Hematopoietic multipotent progenitor cell treated with erythropoietin and hydrocortisone succinate and interleukin-3 and kit ligand, for 17 days (in vitro differentiated cells): Measurements from ENCODE around the gene IFNA8.
A peak's percentile ranks its signal among the peaks of the same experiment; 100 is the strongest.
"Not testable (repeated sequence)": the region's sequence is repeated elsewhere in the genome, so short reads cannot be mapped to it uniquely, and the experiment has no call there.

Source experiments
- DNase-seq: peaks from one replicate; pipeline ENCODE4 v3.0.0-alpha.2; 2015; ENCODE audit warnings: low spot score

IFNA8 gene

GRCh38 chr9:21428235-21428634 is 19.3 kb downstream of the IFNA8 start:
- no peak for DNase-seq

GRCh38 chr9:21429191-21429590 is 20.3 kb downstream of the IFNA8 start:
- no peak for DNase-seq

GRCh38 chr9:21432672-21433425 is 23.9 kb downstream of the IFNA8 start:
- DNase-seq, result no peak

GRCh38 chr9:21434202-21435014 is 25.5 kb downstream of the IFNA8 start:
- DNase-seq, result peak; percentile 9

- DNase-seq, result not testable (repeated sequence)
Observed at GRCh38 chr9:21435015-21435383, 26.1 kb downstream of the IFNA8 start.

- no peak for DNase-seq
Observed at GRCh38 chr9:21440139-21440538, 31.2 kb downstream of the IFNA8 start, which contains the start of gene IFNA1. IFNA1 (plus strand) TSS chr9:21440439; CDS start chr9:21440508, 69 bp downstream.

- no peak for DNase-seq
Observed at GRCh38 chr9:21443849-21444625, 35.1 kb downstream of the IFNA8 start.

- DNase-seq, result not testable (repeated sequence)
Observed at GRCh38 chr9:21449312-21449711, 40.4 kb downstream of the IFNA8 start.

GRCh38 chr9:21450733-21451394 is 41.9 kb downstream of the IFNA8 start:
- no peak for DNase-seq

- no peak for DNase-seq
Observed at GRCh38 chr9:21452681-21453080, 43.8 kb downstream of the IFNA8 start.

GRCh38 chr9:21454149-21454548 is 45.2 kb downstream of the IFNA8 start:
- DNase-seq, result no peak

- no peak for DNase-seq
Observed at GRCh38 chr9:21455320-21455719, 46.4 kb downstream of the IFNA8 start.
